ENCODE data around the gene INPP5E.

The INPP5E gene

DNA sequence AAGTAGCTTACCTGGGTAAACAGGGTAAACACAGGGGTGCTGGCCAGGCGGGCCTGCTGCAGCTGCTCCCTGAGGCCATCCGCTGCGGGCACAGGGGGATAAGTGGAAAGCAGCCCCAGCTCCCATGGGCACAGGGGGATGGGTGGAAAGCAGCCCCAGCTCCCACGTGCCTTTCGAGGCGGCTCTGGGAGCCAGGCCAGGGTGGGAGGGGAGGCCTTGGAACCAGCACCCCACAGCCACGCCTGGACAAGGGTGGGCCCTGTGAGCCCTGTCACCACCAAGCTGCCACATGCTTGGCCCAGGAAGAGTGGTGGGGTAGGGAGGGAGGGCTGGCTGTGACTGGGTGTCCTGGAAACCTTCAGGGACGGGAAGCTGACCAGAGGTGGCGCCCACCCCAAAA lies 58.3 kb downstream of the INPP5E start:
- no peak for DNase-seq

GRCh38 chr9:136380381-136380780 lies 59.3 kb downstream of the INPP5E start:
- no peak for DNase-seq

- no peak for DNase-seq
Measured at GRCh38 chr9:136379891-136380290, 59.8 kb downstream of the INPP5E start.

DNA sequence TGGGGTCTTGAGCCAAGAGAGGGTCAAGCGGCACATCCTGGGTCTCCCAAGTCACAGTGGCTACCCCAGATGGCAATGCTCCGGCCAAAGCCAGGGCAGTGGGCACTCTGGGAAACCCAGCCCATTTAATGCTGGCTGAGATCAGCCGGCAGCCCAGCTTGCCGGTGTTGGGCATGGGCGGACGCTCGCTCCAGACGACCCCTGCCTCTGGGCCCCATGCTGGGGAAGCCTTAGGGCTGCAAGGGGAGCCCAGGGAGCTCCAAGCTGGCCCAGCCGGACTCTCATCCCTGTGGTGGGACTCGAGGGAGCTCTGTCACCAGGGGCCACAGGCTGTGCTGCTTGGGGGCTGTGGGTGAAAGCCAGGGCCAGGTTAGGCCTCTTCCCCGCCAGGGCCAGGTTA lies 60.2 kb downstream of the INPP5E start:
- no peak for DNase-seq

- no peak for DNase-seq
Measured at GRCh38 chr9:136379003-136379287, 60.7 kb downstream of the INPP5E start.
